ENCODE measurements around the gene NPIPB2. TPM values are rescaled to one million over a fixed set of nuclear protein-coding genes. Genes with fewer than 3 reads are reported as not detected.

NPIPB2 gene
- total and polyA plus RNA-seq, 2 of the 8 experiments (the other 6 are each of a cell fraction or from before 2014, with no cell fraction given) = 7.5 to 8.3 TPM

GRCh38 chr16:11972128-11972527, 30.3 kb upstream of the NPIPB2 start:
- POLR2A ChIA-PET (ENCODE audit: partially characterized antibody) = no interaction called here
- Histone ChIP-seq H4K5ac (ENCODE audit: insufficient read length, low read depth, low read length) (no peak overlapping the region), H3K9ac (replicated peaks in 1 of 4; ENCODE audit: extremely low read depth in 1 of 4, low read depth in 3 of 4, low read length in 3 of 4) (no peak overlapping the region), H3K4ac (replicated peaks; ENCODE audit: insufficient read length, low read depth, low read length) (no peak overlapping the region), H3K23ac (ENCODE audit: insufficient read length) (no peak overlapping the region), H2BK15ac (ENCODE audit: low read length) (no peak overlapping the region), H3K56ac (replicated peaks; ENCODE audit: insufficient read length, low read depth, low read length) (no peak overlapping the region), H2AK5ac (ENCODE audit: low read depth, low read length) (no peak overlapping the region), H2AFZ (ENCODE audit: low read length) (no peak overlapping the region), H2BK5ac (ENCODE audit: low read depth, low read length) (no peak overlapping the region), H3K23me2 (ENCODE audit: low read depth, low read length) (peaks cover 5% of the 10 kb centered on the region; the same call in 1 of the 2 replicates), H3K36me3 (ENCODE audit: control insufficient read depth in 2 of 4, insufficient read depth in 4 of 4, low read length in 3 of 4) (no peaks in the 10 kb centered on the region), H3K14ac (ENCODE audit: insufficient read length) (no peak overlapping the region), H3K18ac (ENCODE audit: extremely low read depth, low read length) (no peak overlapping the region), H4K91ac (replicated peaks; ENCODE audit: insufficient read length, low read length) (no peak overlapping the region), H3K4me3 (ENCODE audit: extremely low read depth in 1 of 4, insufficient read depth in 2 of 4, low read depth in 3 of 4, low read length in 4 of 4) (no peak overlapping the region), H2BK120ac (replicated peaks; ENCODE audit: low read depth, low read length) (no peak overlapping the region), H3K79me1 (ENCODE audit: low read depth, low read length) (no peaks in the 10 kb centered on the region), H3K27me3 (replicated peaks in 1 of 4; ENCODE audit: control insufficient read depth in 3 of 4, extremely low read depth in 1 of 4, insufficient read depth in 3 of 4, low read length in 3 of 4) (no peaks in the 10 kb centered on the region), H3K4me2 (ENCODE audit: insufficient read depth in 1 of 2, low read depth in 2 of 2, low read length in 2 of 2) (no peak overlapping the region), H3K27ac (ENCODE audit: low read depth, low read length) (no peak overlapping the region), H2BK20ac (ENCODE audit: low read length) (no peak overlapping the region), H3K4me1 (replicated peaks in 1 of 4; ENCODE audit: control insufficient read depth in 3 of 4, insufficient read depth in 4 of 4, low read length in 3 of 4) (no peaks in the 10 kb centered on the region), H3K79me2 (ENCODE audit: control insufficient read depth in 1 of 2, insufficient read depth in 2 of 2, low read length in 2 of 2) (no peaks in the 10 kb centered on the region), H3K9me3 (ENCODE audit: insufficient read depth in 2 of 2, low read depth in 1 of 2, low read length in 1 of 2) (no peaks in the 10 kb centered on the region), H4K8ac (ENCODE audit: extremely low read depth, insufficient read depth, low read length) (no peak overlapping the region), H2BK12ac (ENCODE audit: low read depth, low read length) (no peak overlapping the region), H4K20me1 (replicated peaks in 1 of 2; ENCODE audit: control insufficient read depth in 1 of 2, insufficient read depth in 2 of 2, low read length in 2 of 2) (peaks cover 0 to 2% of the 10 kb centered on the region in 2 experiments)
- DNase-seq (ENCODE audit: low read depth in 1 of 2, low spot score in 2 of 2) = no peak
- FAIRE-seq = no peak
- WGBS, 2 experiments (ENCODE audit: extremely low coverage in 1 of 2, insufficient coverage in 1 of 2, insufficient read length in 1 of 2, insufficient replicate concordance in 2 of 2, low coverage in 1 of 2, low lambda C conversion rate in 2 of 2, missing lambda C conversion rate in 1 of 2) = 80% methylated on average over 11 of the region's 11 CpGs; no CpG with 5 or more reads in 1 of the 2 experiments
- TF ChIP-seq RAD21 (IDR thresholded peaks at IDR 0.05 in 1 of 2, conservative IDR thresholded peaks at IDR 0.05 in 1 of 2; ENCODE audit: low read depth in 2 of 2, low read length in 2 of 2) (peak; percentile 13 to 36; a peak in 2 of 4 replicates), EZH2 (IDR thresholded peaks at IDR 0.05; ENCODE audit: low read depth, low read length, severe bottlenecking) (no peak), HDAC6 (IDR thresholded peaks at IDR 0.05; ENCODE audit: low read depth, low read length) (no peak), POU5F1 (IDR thresholded peaks at IDR 0.05; ENCODE audit: low read depth, low read length) (no peak)
- TF ChIP-seq, protein P1, sequence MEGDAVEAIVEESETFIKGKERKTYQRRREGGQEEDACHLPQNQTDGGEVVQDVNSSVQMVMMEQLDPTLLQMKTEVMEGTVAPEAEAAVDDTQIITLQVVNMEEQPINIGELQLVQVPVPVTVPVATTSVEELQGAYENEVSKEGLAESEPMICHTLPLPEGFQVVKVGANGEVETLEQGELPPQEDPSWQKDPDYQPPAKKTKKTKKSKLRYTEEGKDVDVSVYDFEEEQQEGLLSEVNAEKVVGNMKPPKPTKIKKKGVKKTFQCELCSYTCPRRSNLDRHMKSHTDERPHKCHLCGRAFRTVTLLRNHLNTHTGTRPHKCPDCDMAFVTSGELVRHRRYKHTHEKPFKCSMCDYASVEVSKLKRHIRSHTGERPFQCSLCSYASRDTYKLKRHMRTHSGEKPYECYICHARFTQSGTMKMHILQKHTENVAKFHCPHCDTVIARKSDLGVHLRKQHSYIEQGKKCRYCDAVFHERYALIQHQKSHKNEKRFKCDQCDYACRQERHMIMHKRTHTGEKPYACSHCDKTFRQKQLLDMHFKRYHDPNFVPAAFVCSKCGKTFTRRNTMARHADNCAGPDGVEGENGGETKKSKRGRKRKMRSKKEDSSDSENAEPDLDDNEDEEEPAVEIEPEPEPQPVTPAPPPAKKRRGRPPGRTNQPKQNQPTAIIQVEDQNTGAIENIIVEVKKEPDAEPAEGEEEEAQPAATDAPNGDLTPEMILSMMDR (IDR thresholded peaks at IDR 0.05; ENCODE audit: control extremely low read depth in 1 of 3, insufficient read depth in 1 of 3, low read depth in 1 of 3, low read length in 3 of 3) = peak in 2 of 3 experiments; percentile 21 to 40; a peak in 2 of 4 replicates
- CTCF ChIA-PET (ENCODE audit: partially characterized antibody) = interaction anchor here (0.7 to 3.0 kb wide), 8 partner anchors 11 to 109 kb away, joined by 3 to 33 read pairs (median 5); no protein-coding TSS in a partner anchor

All from H1 (cell line).